Skeletal muscle tissue (tissue), 4 donors: ENCODE measurements around the gene ANKRD23. TPM values are rescaled to one million over a fixed set of nuclear protein-coding genes. Genes with fewer than 3 reads are reported as not detected.

ENCODE experiments used
- H3K27ac ChIP-seq: one replicate; pipeline ENCODE4 v1.7.0; 2013; ENCODE audit warnings: mild to moderate bottlenecking, low read depth, low read length, inconsistent platforms
- H3K27me3 ChIP-seq, 3 donors: one replicate each; pipeline ENCODE4 v1.7.0; 2013; ENCODE audit warnings: low read length in 3 of 3; ENCODE audit not compliant: control insufficient read depth in 3 of 3, insufficient read depth in 3 of 3
- H3K36me3 ChIP-seq, 3 donors: one replicate each; pipeline ENCODE4 v1.7.0; 2013; ENCODE audit warnings: low read length in 3 of 3; ENCODE audit not compliant: control insufficient read depth in 3 of 3, insufficient read depth in 3 of 3
- H3K4me1 ChIP-seq, 3 donors: one replicate each; pipeline ENCODE4 v1.7.0; 2013; ENCODE audit warnings: low read length in 3 of 3, mild to moderate bottlenecking in 3 of 3; ENCODE audit not compliant: control insufficient read depth in 3 of 3, insufficient read depth in 3 of 3
- H3K4me3 ChIP-seq, 3 donors: one replicate each; pipeline ENCODE4 v1.7.0; 2013; ENCODE audit warnings: low read length in 3 of 3
- H3K9ac ChIP-seq, 3 donors: one replicate each; pipeline ENCODE4 v1.7.0; 2013; ENCODE audit warnings: low read length in 3 of 3, mild to moderate bottlenecking in 3 of 3, moderate library complexity in 2 of 3, low read depth in 1 of 3
- H3K9me3 ChIP-seq, 3 donors: one replicate each; pipeline ENCODE4 v1.7.0; 2013; ENCODE audit warnings: low read length in 3 of 3; ENCODE audit not compliant: control insufficient read depth in 3 of 3
- total RNA-seq: library from RNA; depleted of rRNA; stranded (reverse); fragments of >200 nt; gene quantifications from one replicate; pipeline ENCODE4 v1.2.3, GENCODE V29; 2014
- donor health status: Osteomylitis.

Gene ANKRD23
- total RNA-seq, 1 donor from 2014 or later, result 5.2 TPM

DNA sequence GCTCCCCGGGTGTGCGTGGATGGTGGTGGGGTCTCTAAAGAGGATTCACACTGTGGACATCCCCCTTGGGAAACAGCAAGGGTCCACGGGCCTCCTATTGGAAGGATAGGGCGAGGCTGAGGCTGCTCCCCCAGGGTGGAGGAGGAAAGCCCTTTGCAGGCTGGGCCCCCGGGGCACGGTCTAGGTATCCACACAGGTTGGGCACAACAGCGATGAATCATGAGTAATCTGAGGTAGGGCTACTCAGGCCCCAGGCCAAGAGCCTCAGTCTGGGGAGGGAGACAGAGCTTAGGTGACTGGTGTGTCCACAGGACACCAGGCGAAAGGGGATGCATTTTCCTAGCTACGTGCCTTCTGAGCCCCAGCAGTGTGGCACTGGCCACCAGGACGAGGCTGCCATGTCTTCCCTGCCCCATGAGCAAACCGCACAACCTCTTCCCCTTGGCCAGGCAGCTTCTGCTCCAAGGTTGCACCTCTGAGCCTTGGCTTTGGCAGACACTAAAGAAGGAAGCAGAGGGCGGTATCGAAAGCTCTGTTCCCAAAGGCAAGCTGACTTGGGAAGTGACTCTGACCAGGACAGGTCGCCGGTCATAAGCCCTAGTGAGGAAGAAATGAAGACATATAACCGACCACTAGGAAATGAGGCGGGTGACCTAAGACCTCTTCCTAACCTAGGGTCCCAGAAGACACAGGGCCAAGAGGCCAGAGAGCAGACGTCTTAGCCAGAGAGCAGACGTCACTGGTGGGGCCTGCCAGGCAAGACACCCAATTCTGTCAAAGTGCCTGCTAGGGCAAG lies 40.7 kb upstream of the ANKRD23 start:
- no peaks in the 10 kb centered on the region for H3K36me3 ChIP-seq
- no peak overlapping the region for H3K9ac ChIP-seq
- no peak overlapping the region for H3K4me3 ChIP-seq
- peaks cover 0 to 2% (median 0%) of the 10 kb centered on the region in 3 donors for H3K27me3 ChIP-seq
- no peak overlapping the region for H3K27ac ChIP-seq
- H3K9me3 ChIP-seq, result no peaks in the 10 kb centered on the region
- peaks cover 20 to 31% (median 23%) of the 10 kb centered on the region in 3 donors for H3K4me1 ChIP-seq

DNA sequence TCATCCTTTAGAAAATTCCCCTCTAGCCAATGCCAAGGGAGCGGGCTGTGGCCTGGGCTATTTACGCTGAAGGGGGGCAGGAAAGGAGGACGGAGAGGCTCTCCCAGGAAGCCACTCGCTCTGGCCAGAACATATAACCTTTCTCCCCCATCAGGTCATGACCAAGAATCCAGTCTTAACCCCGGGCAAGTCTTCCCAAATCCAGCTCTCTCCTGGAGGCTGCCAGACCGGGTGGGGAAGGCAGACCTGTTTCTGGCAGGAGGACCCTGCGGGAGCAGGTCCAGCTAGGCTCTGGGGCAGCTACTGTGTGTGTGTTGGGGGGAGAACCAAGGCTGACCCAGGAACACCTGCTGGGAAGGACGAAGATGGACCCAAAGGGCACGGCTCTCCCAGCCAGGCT lies 39.5 kb upstream of the ANKRD23 start:
- Histone ChIP-seq H3K9me3 (no peaks in the 10 kb centered on the region), H3K4me3 (no peak overlapping the region), H3K9ac (peak overlapping the region in 1 of 3 donors; percentile 5), H3K4me1 (peaks cover 13 to 22% (median 16%) of the 10 kb centered on the region in 3 donors), H3K27me3 (peaks cover 0 to 2% (median 0%) of the 10 kb centered on the region in 3 donors), H3K27ac (no peak overlapping the region), H3K36me3 (no peaks in the 10 kb centered on the region)

DNA sequence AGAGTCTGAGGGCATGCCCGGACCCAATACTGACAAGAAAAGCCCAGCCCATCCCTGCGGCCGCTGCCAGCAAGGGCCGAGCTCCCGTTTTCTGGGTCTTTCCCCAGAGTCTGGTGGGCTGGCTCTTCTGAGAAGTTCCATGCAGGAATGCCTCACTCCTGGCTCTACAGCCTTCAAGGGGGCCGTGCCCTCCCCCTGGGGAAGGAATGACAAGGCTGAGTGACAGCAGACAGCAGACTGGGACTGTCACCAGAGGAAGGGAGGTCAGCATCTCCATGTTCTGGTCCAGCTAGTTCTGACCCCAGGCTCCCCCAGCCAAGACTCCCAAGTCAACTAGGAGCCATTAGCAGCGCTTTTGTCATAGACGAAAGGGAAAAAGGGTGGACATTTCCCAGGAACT lies 39.1 kb upstream of the ANKRD23 start:
- H3K27ac ChIP-seq, result no peak overlapping the region
- no peak overlapping the region for H3K4me3 ChIP-seq
- no peaks in the 10 kb centered on the region for H3K36me3 ChIP-seq
- H3K27me3 ChIP-seq, result peaks cover 0 to 2% (median 0%) of the 10 kb centered on the region in 3 donors
- H3K9me3 ChIP-seq, result no peaks in the 10 kb centered on the region
- peak overlapping the region in 1 of 3 donors; percentile 5 for H3K9ac ChIP-seq
- H3K4me1 ChIP-seq, result peaks cover 9 to 18% (median 12%) of the 10 kb centered on the region in 3 donors

DNA sequence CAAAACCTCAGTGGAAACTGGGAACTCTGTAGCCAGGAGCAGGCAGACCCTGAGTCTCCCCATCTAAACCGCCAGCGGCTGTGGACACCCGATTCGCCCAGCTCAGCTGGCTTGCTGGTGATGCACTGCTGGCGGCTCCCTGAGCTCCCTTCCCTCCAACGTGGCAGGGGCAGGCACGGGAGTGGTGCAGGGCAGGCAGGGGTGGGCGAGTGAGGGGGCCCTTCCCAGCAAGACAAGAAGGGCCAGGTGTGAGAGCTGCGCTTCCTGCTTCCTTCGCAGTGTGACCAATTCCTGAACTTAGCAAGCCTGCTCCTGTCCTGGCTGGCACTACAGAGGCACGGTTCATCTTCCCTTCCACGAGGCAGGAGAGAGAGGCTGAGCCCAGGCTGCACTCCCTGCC lies 38.4 kb upstream of the ANKRD23 start:
- Histone ChIP-seq H3K9ac (peak overlapping the region in 1 of 3 donors; percentile 25), H3K27me3 (peaks cover 0 to 2% (median 0%) of the 10 kb centered on the region in 3 donors), H3K9me3 (no peaks in the 10 kb centered on the region), H3K36me3 (no peaks in the 10 kb centered on the region), H3K4me1 (peaks cover 2 to 11% (median 6%) of the 10 kb centered on the region in 3 donors), H3K4me3 (no peak overlapping the region), H3K27ac (no peak overlapping the region)

DNA sequence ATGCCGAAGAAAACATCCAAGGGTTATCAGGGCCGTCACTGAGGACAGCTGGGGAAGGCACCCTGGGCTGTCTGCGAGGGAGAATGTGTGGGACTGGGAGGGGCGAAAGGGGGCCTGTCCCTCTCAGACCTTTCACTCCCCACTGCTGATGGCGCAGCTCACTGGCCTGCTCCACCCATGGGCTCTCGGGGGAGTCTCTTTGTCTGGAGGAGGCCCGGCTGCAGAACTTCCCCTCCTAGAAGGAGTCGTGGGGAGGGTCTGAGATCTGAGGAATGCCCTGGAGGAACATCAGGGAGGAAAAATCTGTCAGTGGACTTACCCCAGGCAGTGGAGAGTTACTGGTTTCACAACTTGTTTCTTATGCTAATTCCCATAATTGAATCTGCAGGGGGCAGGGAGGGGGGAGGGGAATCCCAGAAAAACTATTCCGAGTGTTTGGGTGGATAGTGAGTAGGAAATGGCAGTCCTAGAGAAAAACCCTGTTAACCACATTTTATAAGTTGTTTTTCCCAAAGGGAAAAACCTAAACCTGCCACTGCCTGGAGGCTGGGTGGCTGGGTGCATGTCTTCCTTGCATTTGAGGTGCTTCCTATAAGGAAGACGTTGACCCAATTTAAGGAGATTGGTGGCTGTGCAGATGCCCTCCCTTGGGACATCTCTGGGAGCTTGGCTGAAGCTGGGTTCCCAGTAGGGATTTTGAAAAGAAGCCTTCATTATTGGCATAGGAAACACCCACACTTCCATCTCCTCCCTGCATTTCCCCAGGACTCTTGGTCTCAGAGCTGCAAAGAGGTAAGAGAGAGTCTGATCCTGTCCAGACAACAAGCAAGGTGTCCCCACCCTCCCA lies 37.8 kb upstream of the ANKRD23 start:
- peaks cover 0 to 8% (median 4%) of the 10 kb centered on the region in 3 donors for H3K4me1 ChIP-seq
- H3K27me3 ChIP-seq, result peaks cover 0 to 2% (median 0%) of the 10 kb centered on the region in 3 donors
- H3K4me3 ChIP-seq, result no peak overlapping the region
- no peaks in the 10 kb centered on the region for H3K36me3 ChIP-seq
- no peaks in the 10 kb centered on the region for H3K9me3 ChIP-seq
- H3K27ac ChIP-seq, result no peak overlapping the region
- no peak overlapping the region for H3K9ac ChIP-seq

DNA sequence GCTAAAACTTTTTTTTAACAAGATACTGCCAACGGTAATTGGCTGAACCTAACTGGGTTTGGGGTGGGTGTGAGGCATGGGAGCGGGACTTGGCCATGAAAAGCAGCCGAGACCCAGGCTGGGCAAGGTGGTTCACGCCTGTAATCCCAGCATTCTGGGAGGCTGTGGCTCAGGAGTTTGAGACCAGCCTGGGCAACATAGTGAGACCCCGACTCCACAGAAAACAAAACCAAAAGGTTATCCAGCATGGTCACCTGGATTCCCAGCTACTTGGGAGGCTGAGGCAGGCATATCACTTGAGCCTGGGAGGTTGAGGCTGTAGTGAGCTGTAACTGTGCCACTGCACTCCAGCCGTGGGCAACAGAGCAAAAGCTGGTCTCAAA lies 37.1 kb upstream of the ANKRD23 start:
- Histone ChIP-seq H3K9me3 (no peaks in the 10 kb centered on the region), H3K4me3 (no peak overlapping the region), H3K27ac (no peak overlapping the region), H3K36me3 (no peaks in the 10 kb centered on the region), H3K27me3 (peaks cover 0 to 2% (median 0%) of the 10 kb centered on the region in 3 donors), H3K4me1 (peaks cover 0 to 8% (median 4%) of the 10 kb centered on the region in 3 donors), H3K9ac (no peak overlapping the region)

DNA sequence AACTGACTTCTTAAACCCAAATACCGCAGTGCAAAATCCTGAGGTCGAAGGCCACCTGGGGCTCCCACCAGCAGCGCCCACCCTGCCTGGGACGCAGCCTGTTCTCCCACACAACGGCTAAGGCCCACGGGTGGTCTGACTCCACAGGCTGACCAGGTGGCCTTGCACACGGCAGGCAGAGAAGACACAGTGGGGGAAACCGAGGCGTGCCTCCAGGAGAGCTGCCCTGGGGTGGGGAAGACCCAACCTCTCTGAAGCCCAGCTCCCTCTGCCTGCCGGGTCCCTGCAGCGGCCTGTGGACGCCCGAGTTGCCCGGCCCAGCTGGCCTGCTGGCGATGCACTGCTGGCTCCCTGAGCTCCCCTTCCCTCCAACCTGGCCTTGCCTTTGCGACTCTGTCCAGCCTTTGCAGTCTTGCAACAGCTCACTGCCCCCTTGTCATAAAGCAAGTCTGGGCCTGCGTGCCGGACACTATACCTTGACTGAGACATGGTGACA lies 35.8 kb upstream of the ANKRD23 start:
- Histone ChIP-seq H3K4me1 (peaks cover 3 to 10% (median 9%) of the 10 kb centered on the region in 3 donors), H3K27me3 (peaks cover 0 to 2% (median 0%) of the 10 kb centered on the region in 3 donors), H3K4me3 (no peak overlapping the region), H3K36me3 (no peaks in the 10 kb centered on the region), H3K27ac (no peak overlapping the region), H3K9me3 (no peaks in the 10 kb centered on the region), H3K9ac (no peak overlapping the region)

DNA sequence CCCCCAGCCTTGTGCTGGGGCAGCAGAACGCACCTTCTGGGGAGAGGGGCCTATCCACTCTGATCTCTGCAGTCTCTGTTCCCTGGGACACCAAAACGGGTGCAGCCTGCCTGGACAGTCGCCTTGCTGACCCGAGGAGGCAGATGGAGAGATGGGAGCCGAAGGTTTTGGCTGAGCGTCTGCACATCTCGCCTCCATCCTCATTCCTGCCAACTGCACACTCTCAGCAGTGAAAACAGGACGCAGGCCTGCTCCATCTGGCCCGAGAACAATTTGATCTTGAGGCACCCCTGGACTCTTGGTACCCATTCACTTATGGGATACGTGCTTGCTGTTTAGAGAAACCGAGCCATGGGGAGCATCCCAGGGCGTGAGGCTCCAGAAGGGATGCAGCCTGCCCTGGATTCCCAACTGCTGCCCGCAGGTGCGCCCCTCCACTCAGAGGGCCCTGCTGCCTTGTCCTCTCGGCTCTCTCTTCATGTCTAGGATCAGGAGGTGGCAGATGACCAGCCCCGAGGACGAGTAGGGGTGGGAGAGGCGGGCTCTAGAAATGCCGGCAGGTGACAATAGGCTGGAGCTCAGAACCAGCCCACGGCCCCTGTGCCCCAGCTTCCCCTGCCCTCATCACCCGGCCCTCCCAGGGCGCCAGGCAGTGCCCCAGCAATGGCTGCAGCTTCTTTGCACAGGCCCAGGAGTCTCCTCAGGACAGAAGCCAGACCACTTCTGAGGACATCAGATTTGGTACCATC lies 35.1 kb upstream of the ANKRD23 start:
- H3K9me3 ChIP-seq, result no peaks in the 10 kb centered on the region
- H3K36me3 ChIP-seq, result no peaks in the 10 kb centered on the region
- H3K27ac ChIP-seq, result no peak overlapping the region
- no peak overlapping the region for H3K4me3 ChIP-seq
- H3K4me1 ChIP-seq, result peaks cover 10 to 17% (median 15%) of the 10 kb centered on the region in 3 donors
- H3K9ac ChIP-seq, result no peak overlapping the region
- peaks cover 0 to 2% (median 0%) of the 10 kb centered on the region in 3 donors for H3K27me3 ChIP-seq

DNA sequence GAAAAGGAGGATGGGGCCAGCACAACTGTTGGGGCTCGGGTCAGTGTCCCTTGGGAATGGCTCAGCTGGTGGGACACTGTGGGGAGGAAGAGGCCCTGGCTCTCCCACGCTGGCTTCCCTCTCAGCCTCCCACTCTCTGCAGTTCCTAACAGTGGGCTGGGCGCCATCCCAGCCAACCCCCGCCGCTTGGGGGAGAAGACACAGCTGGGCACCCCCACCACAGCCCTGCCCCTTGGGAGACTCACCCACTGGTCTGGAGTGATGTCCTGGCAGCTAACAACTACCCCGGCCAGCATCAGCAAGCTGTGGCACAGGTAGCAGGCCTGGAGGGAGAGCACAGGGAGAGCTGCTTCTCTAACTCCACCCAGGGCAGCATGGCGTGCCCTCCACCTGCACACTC lies 34.4 kb upstream of the ANKRD23 start:
- Histone ChIP-seq H3K9ac (no peak overlapping the region), H3K36me3 (no peaks in the 10 kb centered on the region), H3K27me3 (peaks cover 0 to 2% (median 0%) of the 10 kb centered on the region in 3 donors), H3K27ac (no peak overlapping the region), H3K4me1 (peaks cover 15 to 24% (median 22%) of the 10 kb centered on the region in 3 donors), H3K4me3 (no peak overlapping the region), H3K9me3 (no peaks in the 10 kb centered on the region)
